ENCODE measurements around the gene HIPK2. TPM values are rescaled to one million over a fixed set of nuclear protein-coding genes. Genes with fewer than 3 reads are reported as not detected.
A peak's percentile ranks its signal among the peaks of the same experiment; 100 is the strongest.

Gene HIPK2
- total RNA-seq, 3 donors from 2014 or later (not counting 1 experiment from before 2014, with no cell fraction given) = 127 to 145 (median 144) TPM

DNA sequence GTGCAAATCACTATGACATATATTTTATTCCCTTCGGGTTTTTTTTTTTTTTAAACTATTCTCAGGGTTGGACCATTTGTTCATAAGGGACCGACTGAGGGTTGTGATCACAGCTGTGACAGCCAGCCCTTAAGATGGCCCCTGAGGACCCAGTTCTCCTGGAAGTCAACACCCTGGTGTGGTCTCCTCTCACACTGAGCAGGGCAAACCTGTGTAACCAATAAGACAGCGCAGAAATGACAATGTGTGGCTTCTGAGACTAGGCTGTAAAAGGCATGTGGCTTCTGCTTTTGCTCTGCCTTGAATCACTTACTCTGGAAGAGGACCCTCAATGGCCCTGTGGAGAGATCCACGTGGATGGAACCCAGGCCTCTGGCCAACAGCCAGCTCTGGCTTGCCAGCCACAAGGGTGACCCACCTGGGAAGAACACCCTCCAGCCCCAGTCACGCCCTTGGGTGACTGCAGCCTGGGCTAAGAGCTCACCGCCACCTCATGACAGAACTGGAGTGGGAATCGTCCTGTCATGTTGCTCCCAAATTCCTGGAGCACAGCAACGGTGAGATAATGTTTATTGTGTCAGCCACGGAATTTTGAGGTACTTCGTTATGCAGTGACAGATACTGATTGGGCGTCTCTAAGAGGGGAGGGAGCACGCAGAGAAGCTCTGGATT is 127.2 kb downstream of the HIPK2 start:
- intact Hi-C loops (cut with micrococcal nuclease) = no loop called here
- DNase-seq (no peak), ATAC-seq (peak; percentile 27 to 59 (median 45))
- H3K4me1 ChIP-seq (ENCODE audit: control insufficient read depth, insufficient read depth, low read length) = peaks cover 52% of the 10 kb centered on the region
- H3K9me3 ChIP-seq (ENCODE audit: control insufficient read depth, insufficient read depth, low read length) = no peaks in the 10 kb centered on the region
- H3K4me3 ChIP-seq (ENCODE audit: low read length) = no peak overlapping the region
- Mint-ChIP-seq H3K4me3 (peak overlapping the region; percentile 59), H3K27me3 (ENCODE audit: low read depth in 2 of 2) (no peaks in the 10 kb centered on the region), H3K36me3 (no peaks in the 10 kb centered on the region), H3K4me1 (peaks cover 80% of the 10 kb centered on the region in 2 donors), H3K27ac (peak overlapping the region; percentile 94 to 97), H3K9me3 (no peaks in the 10 kb centered on the region)
- H3K27ac ChIP-seq (ENCODE audit: low read length) = peak overlapping the region; percentile 1
- H3K36me3 ChIP-seq (ENCODE audit: control insufficient read depth, insufficient read depth, low read length) = no peaks in the 10 kb centered on the region
- WGBS (ENCODE audit: insufficient coverage) = 80% methylated on average over 11 of the region's 12 CpGs
- no peaks in the 10 kb centered on the region for H3K27me3 ChIP-seq (ENCODE audit: control insufficient read depth, insufficient read depth, low read length)
- TF ChIP-seq CTCF (IDR thresholded peaks at IDR 0.05) = no peak

- DNase-seq (peak in 1 of 2 donors; percentile 37), ATAC-seq (peak; percentile 23 to 73 (median 47))
- no peak for TF ChIP-seq CTCF (IDR thresholded peaks at IDR 0.05)
- Mint-ChIP-seq H3K9me3 (no peaks in the 10 kb centered on the region), H3K4me1 (peaks cover 76 to 79% of the 10 kb centered on the region in 2 donors), H3K4me3 (peak overlapping the region; percentile 85), H3K36me3 (no peaks in the 10 kb centered on the region), H3K27ac (peak overlapping the region; percentile 94 to 97), H3K27me3 (ENCODE audit: low read depth in 2 of 2) (no peaks in the 10 kb centered on the region)
- Histone ChIP-seq H3K36me3 (ENCODE audit: control insufficient read depth, insufficient read depth, low read length) (no peaks in the 10 kb centered on the region), H3K9me3 (ENCODE audit: control insufficient read depth, insufficient read depth, low read length) (no peaks in the 10 kb centered on the region), H3K4me3 (ENCODE audit: low read length) (no peak overlapping the region), H3K27me3 (ENCODE audit: control insufficient read depth, insufficient read depth, low read length) (no peaks in the 10 kb centered on the region), H3K27ac (ENCODE audit: low read length) (peak overlapping the region; percentile 51), H3K4me1 (ENCODE audit: control insufficient read depth, insufficient read depth, low read length) (peaks cover 48% of the 10 kb centered on the region)
- intact Hi-C loops (cut with micrococcal nuclease) = loop anchor here (5.0 to 10.0 kb wide), 5 partner anchors 76 to 528 kb away; partner anchors contain the start of gene KDM7A
- 4% methylated on average over 14 of the region's 14 CpGs for WGBS (ENCODE audit: insufficient coverage)
These were observed 128.8 kb downstream of the HIPK2 start for GRCh38 chr7:139648941-139649425.

GRCh38 chr7:139648391-139648861 is 129.4 kb downstream of the HIPK2 start:
- Histone ChIP-seq H3K27me3 (ENCODE audit: control insufficient read depth, insufficient read depth, low read length) (no peaks in the 10 kb centered on the region), H3K36me3 (ENCODE audit: control insufficient read depth, insufficient read depth, low read length) (no peaks in the 10 kb centered on the region), H3K9me3 (ENCODE audit: control insufficient read depth, insufficient read depth, low read length) (no peaks in the 10 kb centered on the region), H3K4me1 (ENCODE audit: control insufficient read depth, insufficient read depth, low read length) (peaks cover 48% of the 10 kb centered on the region), H3K27ac (ENCODE audit: low read length) (peak overlapping the region; percentile 51), H3K4me3 (ENCODE audit: low read length) (no peak overlapping the region)
- ATAC-seq (peak in 1 of 3 donors; percentile 21), DNase-seq (peak in 1 of 2 donors; percentile 21)
- TF ChIP-seq CTCF (IDR thresholded peaks at IDR 0.05) = no peak
- WGBS (ENCODE audit: insufficient coverage) = 27% methylated on average over 11 of the region's 20 CpGs
- Mint-ChIP-seq H3K27me3 (ENCODE audit: low read depth in 2 of 2) (no peaks in the 10 kb centered on the region), H3K9me3 (no peaks in the 10 kb centered on the region), H3K36me3 (no peaks in the 10 kb centered on the region), H3K27ac (peak overlapping the region; percentile 94 to 97), H3K4me1 (peaks cover 79 to 81% of the 10 kb centered on the region in 2 donors), H3K4me3 (peak overlapping the region; percentile 85)
- intact Hi-C loops (cut with micrococcal nuclease) = loop anchor here (5.0 to 10.0 kb wide), 5 partner anchors 76 to 529 kb away; partner anchors contain the start of gene KDM7A

All from natural killer cell (primary cell).